Natural killer cell treated with Interleukin-12 subunit alpha and Interleukin-12 subunit beta and Interleukin-15 and Interleukin-18, amount 100 ng/mL, for 72 hours (primary cell): ENCODE measurements around the gene IFIT2. TPM values are rescaled to one million over a fixed set of nuclear protein-coding genes. Genes with fewer than 3 reads are reported as not detected.

Experiments
- ATAC-seq, 2 donors: fragments of 150-1000 bp; cut with Tn5 transposase in 1 of 2; sonication (Bioruptor Pico), chemical (Tn5 transposase) in 1 of 2; 2 replicates each; pipeline ENCODE4 v1.10.0; 2021
- DNase-seq: peaks from one replicate; pipeline ENCODE4 v3.0.0; 2022; ENCODE audit warnings: low spot score
- H3K27ac Mint-ChIP-seq, 2 donors: 1 replicate in 1 of 2; 2 replicates in 1 of 2; pipeline ENCODE4 v1.8.0; 2022; ENCODE audit warnings: mixed read lengths in 2 of 2, mild to moderate bottlenecking in 1 of 2, moderate library complexity in 1 of 2
- H3K27me3 Mint-ChIP-seq, 2 donors: 1 replicate in 1 of 2; 2 replicates in 1 of 2; pipeline ENCODE4 v1.8.0; 2022; ENCODE audit warnings: mixed read lengths in 2 of 2
- H3K36me3 Mint-ChIP-seq: one replicate; pipeline ENCODE4 v1.8.0; 2022; ENCODE audit warnings: mixed read lengths
- H3K4me1 Mint-ChIP-seq, 2 donors: 1 replicate in 1 of 2; 2 replicates in 1 of 2; pipeline ENCODE4 v1.8.0; 2022; ENCODE audit warnings: low read depth in 2 of 2, mixed read lengths in 2 of 2, mild to moderate bottlenecking in 1 of 2
- H3K4me3 Mint-ChIP-seq: one replicate; pipeline ENCODE4 v1.8.0; 2022; ENCODE audit warnings: mixed read lengths
- H3K9me3 Mint-ChIP-seq: 2 replicates; pipeline ENCODE4 v1.8.0; 2022; ENCODE audit warnings: mixed read lengths
- total RNA-seq, 2 donors: library from RNA; stranded (reverse); gene quantifications; one replicate each; pipeline ENCODE4 v1.2.3, GENCODE V29; 2022

The IFIT2 gene
- total RNA-seq, 2 donors from 2014 or later: 1.5 to 1.7 TPM

GRCh38 chr10:89357096-89357495 lies 55.2 kb downstream of the IFIT2 start:
- peaks cover 26 to 28% of the 10 kb centered on the region in 2 donors for H3K27me3 Mint-ChIP-seq
- no peak overlapping the region for H3K27ac Mint-ChIP-seq
- ATAC-seq (no peak), DNase-seq (no peak)
- peaks cover 5% of the 10 kb centered on the region for H3K36me3 Mint-ChIP-seq
- H3K4me3 Mint-ChIP-seq: no peak overlapping the region
- H3K9me3 Mint-ChIP-seq: no peaks in the 10 kb centered on the region
- H3K4me1 Mint-ChIP-seq: peaks cover 0 to 3% of the 10 kb centered on the region in 2 donors

DNA sequence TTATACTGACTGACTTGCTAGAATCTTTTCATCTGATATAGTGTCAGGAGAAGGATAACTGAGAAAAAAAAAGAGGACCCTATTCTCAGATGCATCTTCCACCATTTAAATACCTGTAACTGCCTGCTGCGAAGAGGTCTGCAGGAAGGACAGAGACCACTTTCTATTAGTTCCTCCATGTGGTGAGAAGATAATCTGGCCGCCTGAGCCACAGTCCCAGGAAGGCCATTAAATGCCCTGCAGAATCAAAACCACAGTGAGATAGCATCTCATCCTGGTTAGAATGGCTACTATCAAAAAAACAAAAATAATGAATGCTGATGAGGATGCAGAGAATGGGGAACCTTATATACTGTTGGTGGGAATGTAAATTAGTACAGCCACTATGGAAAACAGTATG lies 56.1 kb downstream of the IFIT2 start:
- Mint-ChIP-seq H3K27me3 (peaks cover 20% of the 10 kb centered on the region in 2 donors), H3K9me3 (no peaks in the 10 kb centered on the region), H3K4me1 (no peaks in the 10 kb centered on the region), H3K27ac (no peak overlapping the region), H3K36me3 (peaks cover 5% of the 10 kb centered on the region), H3K4me3 (no peak overlapping the region)
- ATAC-seq: no peak
- DNase-seq: no peak

Other genes starting within 250 kb of the IFIT2 start
- gene CH25H, start 94.7 kb upstream of the IFIT2 start, total RNA-seq: not detected
- gene LIPA, start 50.3 kb upstream of the IFIT2 start, total RNA-seq: 10 to 100 TPM; 13.0 to 24.8 TPM
- gene IFIT3, start 26.0 kb downstream of the IFIT2 start, total RNA-seq: 1 to 10 TPM; 2.6 to 3.0 TPM
- not detected for gene IFIT1B, start 76.0 kb downstream of the IFIT2 start, total RNA-seq
- gene IFIT1, start 90.6 kb downstream of the IFIT2 start, total RNA-seq: under 1 TPM; 0.36 to 0.69 TPM
- 10 to 100 TPM in 1 of 2 donors, 1 to 10 TPM in 1; 5.2 to 17.5 TPM for gene IFIT5, start 112.5 kb downstream of the IFIT2 start, total RNA-seq
- not detected for gene SLC16A12, start 233.5 kb downstream of the IFIT2 start, total RNA-seq